DOHH2 (cell line): ENCODE measurements around the gene PPFIA3.

Experiments
- H3F3A ChIP-seq: fragments of 200-600 bp; sonication (generic), shearing (Covaris generic); 2 replicates; pipeline ENCODE4 v1.6.0; 2016; ENCODE audit warnings: antibody characterized with exemption, mild to moderate bottlenecking; ENCODE audit not compliant: control insufficient read depth, insufficient read depth
- H3K27ac ChIP-seq: fragments of 200-600 bp; sonication (generic); 2 replicates; pipeline ENCODE4 v1.5.1; 2014; ENCODE audit warnings: low read depth, mild to moderate bottlenecking, low read length, moderate library complexity
- H3K27me3 ChIP-seq: fragments of 200-600 bp; sonication (generic); 2 replicates; pipeline ENCODE4 v1.6.1; 2014; ENCODE audit warnings: mild to moderate bottlenecking, low read length, mixed read lengths; ENCODE audit not compliant: control insufficient read depth
- H3K36me3 ChIP-seq: fragments of 200-600 bp; sonication (generic); 2 replicates; pipeline ENCODE4 v1.6.1; 2014; ENCODE audit warnings: mild to moderate bottlenecking, low read length, moderate library complexity, mixed read lengths; ENCODE audit not compliant: control insufficient read depth
- H3K4me1 ChIP-seq: fragments of 200-600 bp; sonication (generic); 2 replicates; pipeline ENCODE4 v1.6.1; 2014; ENCODE audit warnings: mild to moderate bottlenecking, low read length, mixed read lengths; ENCODE audit not compliant: control insufficient read depth
- H3K4me2 ChIP-seq: fragments of 200-600 bp; sonication (generic); 2 replicates; pipeline ENCODE4 v1.6.0; 2014; ENCODE audit warnings: mild to moderate bottlenecking, low read length, moderate library complexity
- H3K4me3 ChIP-seq: fragments of 200-600 bp; sonication (generic); 2 replicates; pipeline ENCODE4 v1.5.1; 2014; ENCODE audit warnings: mild to moderate bottlenecking, low read length, mixed read lengths
- H3K79me2 ChIP-seq: fragments of 200-600 bp; sonication (generic); 2 replicates; pipeline ENCODE4 v1.6.1; 2014; ENCODE audit warnings: mild to moderate bottlenecking, low read length, mixed read lengths; ENCODE audit not compliant: control insufficient read depth
- H3K9me2 ChIP-seq: fragments of 200-600 bp; sonication (generic); replicated peaks from 2 replicates; pipeline ENCODE4 v1.6.1; 2014; ENCODE audit warnings: mild to moderate bottlenecking, low read length, mixed read lengths; ENCODE audit not compliant: control insufficient read depth
- H3K9me3 ChIP-seq: fragments of 200-600 bp; sonication (generic); 2 replicates; pipeline ENCODE4 v1.6.1; 2014; ENCODE audit warnings: antibody characterized with exemption, low read length, mixed read lengths; ENCODE audit not compliant: control insufficient read depth, insufficient read depth
- H4K20me1 ChIP-seq: fragments of 200-600 bp; sonication (generic); 2 replicates; pipeline ENCODE4 v1.6.0; 2014; ENCODE audit warnings: low read depth, mild to moderate bottlenecking, antibody characterized with exemption, low read length, moderate library complexity; ENCODE audit not compliant: control insufficient read depth, insufficient read depth
- CTCF ChIP-seq: fragments of 200-600 bp; sonication (generic); IDR thresholded peaks from one replicate; pipeline ENCODE4 v1.5.1; 2014; ENCODE audit warnings: antibody characterized with exemption, mild to moderate bottlenecking, low read depth, low read length; ENCODE audit not compliant: poor library complexity, severe bottlenecking
- EZH2phosphoT487 ChIP-seq: fragments of 200-600 bp; sonication (generic); IDR thresholded peaks from 2 replicates; pipeline ENCODE4 v1.6.1; 2017; ENCODE audit warnings: borderline replicate concordance, mild to moderate bottlenecking, antibody characterized with exemption, low read length, moderate library complexity, mixed read lengths

Gene PPFIA3

GRCh38 chr19:49098795-49099194 is 20.5 kb upstream of the PPFIA3 start:
- H3K27ac ChIP-seq: no peak overlapping the region
- no peaks in the 10 kb centered on the region for H3K4me1 ChIP-seq
- H3K79me2 ChIP-seq: peaks cover 46% of the 10 kb centered on the region
- peaks cover 92% of the 10 kb centered on the region for H3K36me3 ChIP-seq
- peaks cover 11% of the 10 kb centered on the region for H3F3A ChIP-seq
- TF ChIP-seq EZH2phosphoT487 (no peak), CTCF (no peak)
- H3K27me3 ChIP-seq: no peaks in the 10 kb centered on the region
- H3K4me3 ChIP-seq: no peak overlapping the region
- H3K9me3 ChIP-seq: no peaks in the 10 kb centered on the region
- H3K4me2 ChIP-seq: no peak overlapping the region
- no peaks in the 10 kb centered on the region for H3K9me2 ChIP-seq
- H4K20me1 ChIP-seq: peaks cover 17% of the 10 kb centered on the region; the same call in 1 of the 2 replicates

GRCh38 chr19:49101160-49101559 is 18.2 kb upstream of the PPFIA3 start:
- H3F3A ChIP-seq: peaks cover 11% of the 10 kb centered on the region
- H4K20me1 ChIP-seq: peaks cover 12% of the 10 kb centered on the region; the same call in 1 of the 2 replicates
- H3K27me3 ChIP-seq: no peaks in the 10 kb centered on the region

GRCh38 chr19:49102303-49102702 is 17.0 kb upstream of the PPFIA3 start:
- TF ChIP-seq EZH2phosphoT487 (no peak), CTCF (no peak)
- no peaks in the 10 kb centered on the region for H3K9me3 ChIP-seq
- H4K20me1 ChIP-seq: peaks cover 19% of the 10 kb centered on the region
- H3K79me2 ChIP-seq: peaks cover 23% of the 10 kb centered on the region
- H3K4me2 ChIP-seq: no peak overlapping the region
- no peak overlapping the region for H3K4me3 ChIP-seq
- no peaks in the 10 kb centered on the region for H3K27me3 ChIP-seq
- no peaks in the 10 kb centered on the region for H3K9me2 ChIP-seq
- peaks cover 9% of the 10 kb centered on the region for H3F3A ChIP-seq
- no peak overlapping the region for H3K27ac ChIP-seq
- H3K36me3 ChIP-seq: peaks cover 96% of the 10 kb centered on the region
- no peaks in the 10 kb centered on the region for H3K4me1 ChIP-seq

More at GRCh38 chr19:49101160-49101559, 18.2 kb upstream of the PPFIA3 start:
- no peaks in the 10 kb centered on the region for H3K4me1 ChIP-seq
- no peak overlapping the region for H3K4me3 ChIP-seq
- no peak overlapping the region for H3K27ac ChIP-seq
- H3K9me3 ChIP-seq: no peaks in the 10 kb centered on the region
- H3K4me2 ChIP-seq: no peak overlapping the region
- TF ChIP-seq EZH2phosphoT487 (no peak), CTCF (no peak)
- peaks cover 93% of the 10 kb centered on the region for H3K36me3 ChIP-seq
- H3K9me2 ChIP-seq: no peaks in the 10 kb centered on the region
- peaks cover 26% of the 10 kb centered on the region for H3K79me2 ChIP-seq
